Measurements from ENCODE around the gene TMEM69.

DNA sequence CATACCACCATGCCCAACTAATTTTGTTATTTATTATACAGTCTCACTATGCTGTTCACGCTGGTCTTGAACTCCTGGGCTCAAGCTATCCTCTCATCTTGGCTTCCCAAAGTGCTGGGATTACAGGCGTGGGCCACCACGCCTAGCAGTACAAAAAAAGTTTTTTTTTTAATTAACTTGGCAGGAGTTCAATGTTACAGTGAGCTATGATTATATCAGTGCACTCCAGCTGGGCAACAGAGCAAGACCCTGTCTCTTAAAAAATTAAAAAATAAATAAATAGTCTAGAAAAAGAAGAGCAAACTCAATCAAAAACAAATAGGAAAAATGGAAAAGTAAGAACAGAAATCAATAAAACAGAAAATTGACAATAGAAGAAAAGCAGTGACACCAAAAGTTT lies 25.7 kb downstream of the TMEM69 start:
- TF ChIP-seq CTCF (IDR thresholded peaks at IDR 0.05) (no peak), EZH2 (IDR thresholded peaks at IDR 0.05) (no peak), EZH2phosphoT487 (IDR thresholded peaks at IDR 0.05) (no peak)
